GM13977 (cell line): ENCODE results near the gene EPSTI1.

Experiments
- DNase-seq: peaks from one replicate; pipeline ENCODE4 v3.0.0; 2012; ENCODE audit warnings: low spot score
- CTCF ChIP-seq: IDR thresholded peaks from 2 replicates; pipeline ENCODE4 v1.5.1; 2012; ENCODE audit warnings: mild to moderate bottlenecking, control low read depth; ENCODE audit not compliant: insufficient read depth; ENCODE audit errors: extremely low read depth, missing control alignments
- in situ Hi-C: fragments of 300-500 bp; cut with MboI; formaldehyde crosslinking; loops from one replicate; pipeline ENCODE4 v1.12.0; 2022; ENCODE audit warnings: low sequenced_read_pairs, low pct_unique_long_range_greater_than_20kb, mixed read lengths, inconsistent platforms; ENCODE audit not compliant: unreplicated experiment

The EPSTI1 gene

DNA sequence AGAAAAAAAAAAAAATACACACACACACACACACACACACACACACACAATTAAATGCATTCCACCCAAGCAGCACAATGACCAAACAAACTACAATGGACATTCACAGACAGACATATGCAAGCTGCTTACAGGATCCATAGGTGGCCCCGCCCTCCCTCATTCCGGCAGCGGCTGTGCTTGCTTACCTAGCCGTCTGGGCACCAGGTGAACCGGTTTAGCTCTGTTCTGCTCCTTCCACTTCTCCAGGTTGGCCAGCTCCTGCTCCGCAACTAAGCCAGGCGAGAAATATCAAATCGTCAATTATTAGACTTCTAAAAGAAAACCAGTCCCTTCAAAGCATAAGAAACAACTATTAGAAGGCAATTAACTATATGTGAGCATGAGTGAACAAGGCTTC, 23.1 kb downstream of the EPSTI1 start:
- DNase-seq: no peak
- no peak for TF ChIP-seq CTCF
- in situ Hi-C loops: no loop called here

DNA sequence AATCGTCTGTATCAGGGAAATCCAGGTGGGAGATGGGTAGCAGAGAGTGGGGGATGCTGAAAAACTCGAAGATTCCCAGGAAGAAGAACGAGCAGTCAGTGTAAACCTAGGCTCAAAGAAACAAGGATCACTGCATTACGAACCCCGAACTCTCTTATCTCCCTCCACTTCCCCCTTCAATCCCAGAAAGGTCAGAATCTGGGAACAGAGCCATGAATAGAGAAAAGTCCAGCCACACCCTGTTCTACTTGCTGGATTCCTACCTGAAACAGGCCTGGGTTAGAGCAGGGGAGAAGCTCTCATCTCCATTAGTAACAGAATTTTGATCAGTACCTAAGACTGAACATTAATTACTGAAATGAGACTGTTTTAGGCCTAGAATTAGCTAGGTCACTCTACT, 24.4 kb downstream of the EPSTI1 start:
- in situ Hi-C loops: no loop called here
- TF ChIP-seq CTCF: no peak
- DNase-seq: no peak

GRCh38 chr13:42965281-42965680, 26.8 kb downstream of the EPSTI1 start:
- TF ChIP-seq CTCF: no peak
- no peak for DNase-seq
- in situ Hi-C loops: no loop called here

DNA sequence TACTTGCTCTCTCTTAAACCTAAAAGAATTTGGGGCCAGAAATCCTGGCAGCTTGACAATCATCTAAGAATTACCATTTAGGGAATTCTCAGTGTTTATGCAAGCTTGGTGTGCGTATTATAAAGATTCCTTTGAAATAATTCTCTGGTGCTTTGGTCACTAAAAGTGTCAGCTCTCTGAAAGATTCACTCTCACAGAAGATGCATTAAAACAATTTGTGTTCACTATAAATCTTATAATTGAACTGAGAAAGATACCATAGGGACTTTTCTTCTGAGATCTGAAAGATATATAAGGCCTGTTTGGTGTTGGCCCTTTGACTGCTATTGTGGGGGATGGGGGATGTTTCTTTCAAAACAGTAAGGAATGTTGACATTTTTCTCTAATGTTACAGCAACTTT, 27.3 kb downstream of the EPSTI1 start:
- no peak for TF ChIP-seq CTCF
- in situ Hi-C loops: no loop called here
- DNase-seq: no peak

DNA sequence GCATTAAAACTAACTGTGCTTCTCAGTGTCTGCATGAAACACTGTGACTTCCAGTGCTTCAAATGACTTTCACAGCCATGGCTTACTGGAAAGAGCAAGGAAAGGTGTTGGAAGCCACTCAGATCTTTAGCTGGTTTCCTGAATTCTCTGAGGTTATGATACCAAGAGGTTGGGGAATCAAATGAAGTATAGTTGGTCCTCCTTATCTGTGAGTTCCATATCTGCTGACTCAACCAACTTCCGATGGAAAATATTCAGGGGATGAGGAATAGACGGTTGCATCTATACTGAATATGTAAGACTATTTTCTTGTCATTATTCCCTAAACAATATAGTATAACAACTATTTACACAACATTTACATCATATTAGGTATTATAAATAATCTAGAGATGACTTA, 32.4 kb downstream of the EPSTI1 start:
- in situ Hi-C loops: no loop called here
- TF ChIP-seq CTCF: no peak
- no peak for DNase-seq

DNA sequence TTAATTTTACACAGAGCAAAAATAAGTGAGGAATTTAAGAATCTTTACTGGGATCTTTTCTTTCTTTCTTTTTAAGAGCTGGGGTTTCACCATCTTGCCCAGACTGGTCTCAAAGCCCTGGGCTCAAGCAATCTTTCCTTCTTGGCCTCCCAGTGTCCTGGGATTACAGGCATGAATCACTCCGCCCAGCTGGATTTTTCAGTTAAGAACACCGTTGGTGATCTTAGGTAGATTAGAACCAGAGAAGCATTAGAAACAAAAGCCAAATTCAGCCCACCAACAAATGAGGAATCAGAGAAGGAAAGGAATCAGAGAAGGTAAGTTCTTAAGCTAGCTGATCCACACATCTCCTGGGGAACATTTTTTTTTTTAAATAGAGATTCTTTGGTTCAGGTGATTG, 34.2 kb downstream of the EPSTI1 start:
- no peak for TF ChIP-seq CTCF
- DNase-seq: no peak
- in situ Hi-C loops: no loop called here

GRCh38 chr13:42950181-42950580, 41.9 kb downstream of the EPSTI1 start:
- no peak for DNase-seq
- in situ Hi-C loops: no loop called here
- TF ChIP-seq CTCF: no peak
